Caco-2 (cell line): ENCODE results near the gene TMEM132A. TPM values are rescaled to one million over a fixed set of nuclear protein-coding genes. Genes with fewer than 3 reads are reported as not detected.

Experiments used
- BruUV-seq: library from RNA; stranded (reverse); fragments of 400-500 nt; replicated peaks from 2 replicates; lab custom pipeline; 2021; lab: Mats Ljungman, UMichigan
- CTCF ChIA-PET: fragments of 300-600 bp; sonication (Branson Sonifier 250); formaldehyde crosslinking; loops from one replicate; lab custom pipeline; 2022; ENCODE audit warnings: antibody characterized with exemption; lab: Charles Lee
- POLR2A ChIA-PET: fragments of 300-600 bp; sonication (Branson Sonifier 250); formaldehyde crosslinking; loops from one replicate; lab custom pipeline; 2022; ENCODE audit warnings: antibody characterized with exemption; lab: Charles Lee
- DNase-seq, 2 experiments: peaks; one replicate each; pipeline versions ENCODE4 v3.0.0 to v3.0.0-alpha.2; 2020 to 2022
- H3K27me3 ChIP-seq: replicated peaks from 2 replicates; pipeline ENCODE4 v1.6.0; 2011; ENCODE audit warnings: low read length; ENCODE audit not compliant: control insufficient read depth, insufficient read depth
- H3K36me3 ChIP-seq: 2 replicates; pipeline ENCODE4 v1.5.1; 2011; ENCODE audit warnings: low read length; ENCODE audit not compliant: control insufficient read depth, insufficient read depth
- H3K4me1 ChIP-seq: fragments of 250-450 bp; sonication (Bioruptor Pico); 2 replicates; pipeline ENCODE4 v1.5.1; 2020; ENCODE audit warnings: mild to moderate bottlenecking
- H3K4me3 ChIP-seq: 2 replicates; pipeline ENCODE4 v1.5.1; 2011; ENCODE audit warnings: low read depth, mild to moderate bottlenecking, control low read depth, low read length
- H3K9me3 ChIP-seq: fragments of 250-450 bp; sonication (Bioruptor Pico); 2 replicates; pipeline ENCODE4 v1.5.1; 2020; ENCODE audit warnings: mild to moderate bottlenecking, moderate library complexity
- H3K27ac Mint-ChIP-seq: one replicate; pipeline ENCODE4 v1.8.0; 2022; ENCODE audit warnings: mixed read lengths; ENCODE audit not compliant: unreplicated experiment
- H3K27me3 Mint-ChIP-seq: one replicate; pipeline ENCODE4 v1.8.0; 2022; ENCODE audit warnings: mixed read lengths; ENCODE audit not compliant: insufficient read depth, unreplicated experiment
- H3K36me3 Mint-ChIP-seq: one replicate; pipeline ENCODE4 v1.8.0; 2022; ENCODE audit warnings: mild to moderate bottlenecking, mixed read lengths; ENCODE audit not compliant: insufficient read depth, unreplicated experiment
- H3K4me1 Mint-ChIP-seq: one replicate; pipeline ENCODE4 v1.8.0; 2022; ENCODE audit warnings: low read depth, mixed read lengths; ENCODE audit not compliant: unreplicated experiment
- H3K4me3 Mint-ChIP-seq: one replicate; pipeline ENCODE4 v1.8.0; 2022; ENCODE audit warnings: mild to moderate bottlenecking, moderate library complexity, mixed read lengths; ENCODE audit not compliant: unreplicated experiment
- H3K9me3 Mint-ChIP-seq: one replicate; pipeline ENCODE4 v1.8.0; 2022; ENCODE audit warnings: mixed read lengths; ENCODE audit not compliant: unreplicated experiment
- intact Hi-C: fragments of 100-400 bp; cut with micrococcal nuclease; formaldehyde crosslinking; loops from one replicate; pipeline ENCODE4 v1.10.0; 2022; ENCODE audit not compliant: unreplicated experiment
- total RNA-seq: library from RNA; stranded (reverse); gene quantifications from 2 replicates; pipeline ENCODE4 v1.2.3, GENCODE V29; 2022
- TF ChIP-seq, protein P1 (sequence below), 2 experiments: fragments of 200-600 bp in 1 of 2; IDR thresholded peaks; 1 replicate in 1 of 2; 2 replicates in 1 of 2; pipeline versions ENCODE4 v1.5.1 to v1.8.0; 2011 to 2022; ENCODE audit warnings: antibody characterized with exemption in 1 of 2, control low read depth in 1 of 2, inconsistent platforms in 1 of 2, low read depth in 1 of 2, low read length in 1 of 2, mild to moderate bottlenecking in 1 of 2, moderate library complexity in 1 of 2; ENCODE audit not compliant: insufficient read depth in 1 of 2, severe bottlenecking in 1 of 2, unreplicated experiment in 1 of 2

TMEM132A gene
- total RNA-seq, 1 experiment from 2014 or later, result 97.3 TPM

DNA sequence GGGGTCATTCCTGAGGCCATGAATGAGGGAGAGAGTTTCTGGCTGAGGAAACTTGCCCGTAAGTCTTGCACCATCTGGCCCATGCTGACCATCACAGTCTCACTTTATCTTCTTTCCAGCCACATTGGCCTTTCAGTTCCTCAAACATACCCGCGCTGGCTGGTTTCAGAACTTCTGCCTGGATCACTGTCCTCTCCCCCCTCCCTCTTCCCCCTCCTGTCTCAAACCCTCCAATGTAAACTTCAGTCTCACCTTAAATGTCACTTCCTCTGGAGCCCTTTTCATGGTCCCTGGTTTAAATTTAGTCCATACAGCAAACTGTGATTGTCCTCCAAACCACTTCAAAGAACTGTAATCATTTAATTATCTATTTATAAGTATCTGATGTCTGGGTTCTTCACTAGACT lies 14.0 kb upstream of the TMEM132A start:
- H3K4me1 Mint-ChIP-seq, result peaks cover 1% of the 10 kb centered on the region
- no peaks in the 10 kb centered on the region for H3K9me3 Mint-ChIP-seq
- Histone ChIP-seq H3K9me3 (no peaks in the 10 kb centered on the region), H3K36me3 (no peaks in the 10 kb centered on the region), H3K4me1 (peaks cover 6% of the 10 kb centered on the region), H3K4me3 (no peak overlapping the region), H3K27me3 (no peaks in the 10 kb centered on the region)
- TF ChIP-seq, protein P1, sequence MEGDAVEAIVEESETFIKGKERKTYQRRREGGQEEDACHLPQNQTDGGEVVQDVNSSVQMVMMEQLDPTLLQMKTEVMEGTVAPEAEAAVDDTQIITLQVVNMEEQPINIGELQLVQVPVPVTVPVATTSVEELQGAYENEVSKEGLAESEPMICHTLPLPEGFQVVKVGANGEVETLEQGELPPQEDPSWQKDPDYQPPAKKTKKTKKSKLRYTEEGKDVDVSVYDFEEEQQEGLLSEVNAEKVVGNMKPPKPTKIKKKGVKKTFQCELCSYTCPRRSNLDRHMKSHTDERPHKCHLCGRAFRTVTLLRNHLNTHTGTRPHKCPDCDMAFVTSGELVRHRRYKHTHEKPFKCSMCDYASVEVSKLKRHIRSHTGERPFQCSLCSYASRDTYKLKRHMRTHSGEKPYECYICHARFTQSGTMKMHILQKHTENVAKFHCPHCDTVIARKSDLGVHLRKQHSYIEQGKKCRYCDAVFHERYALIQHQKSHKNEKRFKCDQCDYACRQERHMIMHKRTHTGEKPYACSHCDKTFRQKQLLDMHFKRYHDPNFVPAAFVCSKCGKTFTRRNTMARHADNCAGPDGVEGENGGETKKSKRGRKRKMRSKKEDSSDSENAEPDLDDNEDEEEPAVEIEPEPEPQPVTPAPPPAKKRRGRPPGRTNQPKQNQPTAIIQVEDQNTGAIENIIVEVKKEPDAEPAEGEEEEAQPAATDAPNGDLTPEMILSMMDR (IDR thresholded peaks at IDR 0.05; ENCODE audit: insufficient read depth in 1 of 2, low read depth in 1 of 2, low read length in 1 of 2, severe bottlenecking in 1 of 2, unreplicated experiment in 1 of 2), result no peak
- DNase-seq, result no peak
- no TSS peak for BruUV-seq
- H3K27me3 Mint-ChIP-seq, result peaks cover 3% of the 10 kb centered on the region
- H3K27ac Mint-ChIP-seq, result no peak overlapping the region
- H3K36me3 Mint-ChIP-seq, result peaks cover 20% of the 10 kb centered on the region
- intact Hi-C loops, result no loop called here
- H3K4me3 Mint-ChIP-seq, result no peak overlapping the region
- POLR2A ChIA-PET, result no interaction called here
- CTCF ChIA-PET, result no interaction called here

- Histone ChIP-seq H3K27me3 (no peaks in the 10 kb centered on the region), H3K36me3 (no peaks in the 10 kb centered on the region), H3K4me3 (no peak overlapping the region), H3K9me3 (no peaks in the 10 kb centered on the region), H3K4me1 (peaks cover 11% of the 10 kb centered on the region)
- POLR2A ChIA-PET, result no interaction called here
- Mint-ChIP-seq H3K4me3 (no peak overlapping the region), H3K36me3 (peaks cover 15% of the 10 kb centered on the region), H3K27ac (no peak overlapping the region), H3K27me3 (peaks cover 3% of the 10 kb centered on the region), H3K9me3 (no peaks in the 10 kb centered on the region), H3K4me1 (peaks cover 7% of the 10 kb centered on the region)
- CTCF ChIA-PET, result no interaction called here
- DNase-seq, result no peak
- no TSS peak for BruUV-seq
- TF ChIP-seq, protein P1 (IDR thresholded peaks at IDR 0.05; ENCODE audit: insufficient read depth in 1 of 2, low read depth in 1 of 2, low read length in 1 of 2, severe bottlenecking in 1 of 2, unreplicated experiment in 1 of 2), result peak in 1 of 2 experiments; percentile 3
- intact Hi-C loops, result no loop called here
Measured at GRCh38 chr11:60910711-60911380, 13.4 kb upstream of the TMEM132A start.

DNA sequence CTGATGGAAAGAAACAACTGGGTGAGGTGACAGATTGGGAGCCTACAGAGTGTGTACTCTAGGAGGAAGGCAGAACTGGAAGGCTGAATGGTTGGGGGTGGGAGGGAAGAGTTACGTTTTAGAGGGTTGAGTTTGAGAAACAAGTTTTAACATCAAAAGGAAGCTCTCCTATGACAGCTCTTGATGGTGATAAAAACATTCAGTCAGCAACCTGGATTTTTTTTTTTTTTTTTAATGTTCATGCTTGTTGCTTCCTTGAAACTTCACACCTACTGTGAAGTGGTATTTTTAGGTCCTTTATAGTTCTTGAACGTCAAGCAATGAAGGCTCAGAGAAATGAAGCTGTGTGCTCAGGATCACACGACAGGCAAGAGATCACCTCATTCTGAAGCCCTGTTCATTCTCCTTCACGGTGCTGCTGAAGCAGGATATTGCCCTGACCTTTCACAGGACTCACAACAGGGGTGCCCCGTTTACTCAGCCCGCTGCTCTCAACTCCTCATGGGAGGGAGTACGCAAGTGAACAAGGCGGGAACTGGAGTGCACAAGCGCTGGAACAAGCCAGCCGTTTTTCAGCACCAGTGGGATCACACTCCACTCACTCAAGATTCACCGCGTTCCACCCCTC lies 11.9 kb upstream of the TMEM132A start:
- H3K36me3 ChIP-seq, result no peaks in the 10 kb centered on the region
- H3K27me3 ChIP-seq, result no peaks in the 10 kb centered on the region
- H3K9me3 ChIP-seq, result no peaks in the 10 kb centered on the region
- no TSS peak for BruUV-seq
- Mint-ChIP-seq H3K27me3 (peaks cover 3% of the 10 kb centered on the region), H3K27ac (no peak overlapping the region), H3K36me3 (peaks cover 7% of the 10 kb centered on the region), H3K4me1 (peaks cover 7% of the 10 kb centered on the region), H3K4me3 (no peak overlapping the region), H3K9me3 (no peaks in the 10 kb centered on the region)
- H3K4me1 ChIP-seq, result peaks cover 13% of the 10 kb centered on the region
- no peak overlapping the region for H3K4me3 ChIP-seq
- TF ChIP-seq, protein P1 (IDR thresholded peaks at IDR 0.05; ENCODE audit: insufficient read depth in 1 of 2, low read depth in 1 of 2, low read length in 1 of 2, severe bottlenecking in 1 of 2, unreplicated experiment in 1 of 2), result no peak
- intact Hi-C loops, result no loop called here
- ChIA-PET CTCF (no interaction called here), POLR2A (interaction anchor here (0.5 kb wide), 1 partner anchor 249 kb away, joined by 3 read pairs; no protein-coding TSS in a partner anchor)
- DNase-seq, result peak in 1 of 2 experiments; percentile 22
